ENCODE results near the gene DNAI1.
"Not testable (repeated sequence)": the region's sequence is repeated elsewhere in the genome, so short reads cannot be mapped to it uniquely, and the experiment has no call there.

The DNAI1 gene

GRCh38 chr9:34512131-34513078 lies 53.8 kb downstream of the DNAI1 start:
- no peak for DNase-seq (ENCODE audit: low read depth in 2 of 2)

- no peak for DNase-seq (ENCODE audit: low read depth in 2 of 2)
Measured at GRCh38 chr9:34513567-34514214, 55.1 kb downstream of the DNAI1 start.

GRCh38 chr9:34514401-34514800 lies 55.8 kb downstream of the DNAI1 start:
- DNase-seq (ENCODE audit: low read depth in 2 of 2): no peak

GRCh38 chr9:34514816-34515215 lies 56.2 kb downstream of the DNAI1 start:
- no peak for DNase-seq (ENCODE audit: low read depth in 2 of 2)

GRCh38 chr9:34515959-34516358 lies 57.4 kb downstream of the DNAI1 start:
- DNase-seq (ENCODE audit: low read depth in 2 of 2): no peak

- no peak for DNase-seq (ENCODE audit: low read depth in 2 of 2)
Measured at GRCh38 chr9:34517185-34517584, 58.6 kb downstream of the DNAI1 start.

- DNase-seq (ENCODE audit: low read depth in 2 of 2): no peak
Measured at GRCh38 chr9:34518110-34518616, 59.6 kb downstream of the DNAI1 start.

- no peak for DNase-seq (ENCODE audit: low read depth in 2 of 2)
Measured at GRCh38 chr9:34518896-34519295, 60.3 kb downstream of the DNAI1 start.

GRCh38 chr9:34519321-34520020 lies 60.9 kb downstream of the DNAI1 start:
- DNase-seq (ENCODE audit: low read depth in 2 of 2): no peak

GRCh38 chr9:34520096-34520495 lies 61.5 kb downstream of the DNAI1 start:
- no peak for DNase-seq (ENCODE audit: low read depth in 2 of 2)

GRCh38 chr9:34520505-34521385 lies 62.1 kb downstream of the DNAI1 start:
- DNase-seq (ENCODE audit: low read depth in 2 of 2): no peak

GRCh38 chr9:34521406-34522045 lies 62.9 kb downstream of the DNAI1 start:
- no peak for DNase-seq (ENCODE audit: low read depth in 2 of 2)

GRCh38 chr9:34522091-34522887 lies 63.7 kb downstream of the DNAI1 start:
- DNase-seq (ENCODE audit: low read depth in 2 of 2): no peak

- DNase-seq (ENCODE audit: low read depth in 2 of 2): peak; percentile 83 to 85
Measured at GRCh38 chr9:34522971-34523797, 64.6 kb downstream of the DNAI1 start, which contains the start of gene ENHO. TSS of gene ENHO (minus strand) at chr9:34522990. CDS start at chr9:34521695, 1,295 bp downstream.

GRCh38 chr9:34524349-34524748 lies 65.7 kb downstream of the DNAI1 start:
- no peak for DNase-seq (ENCODE audit: low read depth in 2 of 2)

GRCh38 chr9:34526026-34526425 lies 67.4 kb downstream of the DNAI1 start:
- no peak for DNase-seq (ENCODE audit: low read depth in 2 of 2)

- DNase-seq (ENCODE audit: low read depth in 2 of 2): not testable (repeated sequence)
Measured at GRCh38 chr9:34532041-34532440, 73.4 kb downstream of the DNAI1 start.

GRCh38 chr9:34536685-34537084 lies 78.1 kb downstream of the DNAI1 start:
- no peak for DNase-seq (ENCODE audit: low read depth in 2 of 2)

GRCh38 chr9:34540827-34541226 lies 82.2 kb downstream of the DNAI1 start:
- DNase-seq (ENCODE audit: low read depth in 2 of 2): no peak

Data from stimulated activated CD4-positive, alpha-beta T cell treated with anti-CD3 and anti-CD28 coated beads, Interleukin-4, amount 100 ng/mL, for 48 hours (primary cell).